ENCODE measurements around the gene OSBPL3. TPM values are rescaled to one million over a fixed set of nuclear protein-coding genes. Genes with fewer than 3 reads are reported as not detected.

The OSBPL3 gene
- total RNA-seq, 1 experiment from 2014 or later, result 8.6 TPM

DNA sequence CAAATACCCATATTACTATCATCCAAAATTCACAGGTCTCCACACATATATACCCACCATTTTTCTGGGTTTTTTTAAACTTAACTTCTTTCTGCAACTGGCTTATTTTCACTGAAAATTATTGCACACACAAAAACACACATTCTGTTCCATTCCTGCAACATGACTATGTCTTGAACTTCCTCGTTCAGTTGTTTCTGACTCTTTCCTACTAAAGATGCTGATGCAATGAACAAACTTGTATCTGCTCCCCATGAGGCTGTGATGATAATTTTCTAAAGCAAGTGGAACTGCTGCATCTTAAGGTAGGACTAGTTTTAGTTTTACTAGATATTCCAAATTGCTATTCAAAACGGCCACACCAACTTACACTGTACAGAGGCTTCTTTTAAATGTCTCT is 77.7 kb downstream of the OSBPL3 start:
- Histone ChIP-seq H3K27ac (ENCODE audit: insufficient read length, low read depth, low read length) (no peak overlapping the region), H4K8ac (replicated peaks; ENCODE audit: insufficient read length, low read depth, low read length) (no peak overlapping the region), H3K9me3 (ENCODE audit: control insufficient read depth, low read depth, low read length) (no peaks in the 10 kb centered on the region), H3K4me2 (ENCODE audit: insufficient read depth, insufficient read length, low read length) (no peak overlapping the region), H3K18ac (ENCODE audit: insufficient read length, low read depth, low read length) (no peak overlapping the region), H2BK20ac (ENCODE audit: low read depth, low read length, poor library complexity, severe bottlenecking) (no peak overlapping the region), H2BK12ac (ENCODE audit: insufficient read length, low read depth, low read length) (no peak overlapping the region), H4K91ac (ENCODE audit: insufficient read length, low read depth, low read length) (no peak overlapping the region), H3K27me3 (ENCODE audit: insufficient read depth, low read length) (no peaks in the 10 kb centered on the region), H3K4me1 (ENCODE audit: insufficient read depth, low read length) (no peaks in the 10 kb centered on the region), H3K9ac (ENCODE audit: extremely low read depth, insufficient read length, low read length) (no peak overlapping the region), H2BK120ac (ENCODE audit: low read depth, low read length, poor library complexity, severe bottlenecking) (no peak overlapping the region), H2AK5ac (ENCODE audit: insufficient read length, low read length) (no peak overlapping the region), H2BK15ac (ENCODE audit: low read depth, low read length) (no peak overlapping the region), H3K79me1 (ENCODE audit: insufficient read depth, low read depth, low read length, poor library complexity, severe bottlenecking) (no peaks in the 10 kb centered on the region), H3K14ac (ENCODE audit: insufficient read depth, low read length) (no peak overlapping the region), H2AFZ (ENCODE audit: low read length) (no peak overlapping the region), H2BK5ac (ENCODE audit: insufficient read length, low read length) (no peak overlapping the region), H3T11ph (ENCODE audit: low read length) (no peak overlapping the region), H3K79me2 (ENCODE audit: insufficient read depth, low read length) (0 out of 2 replicates have a peak, but pooled peaks cover 2% of the 10 kb centered on the region), H3K4ac (ENCODE audit: low read depth, low read length) (no peak overlapping the region), H3K23ac (ENCODE audit: insufficient read length, low read depth, low read length) (no peak overlapping the region), H3K56ac (ENCODE audit: insufficient read length, low read depth, low read length) (no peak overlapping the region), H3K23me2 (ENCODE audit: insufficient read length, low read depth, low read length, poor library complexity, severe bottlenecking) (no peaks in the 10 kb centered on the region), H4K20me1 (ENCODE audit: control insufficient read depth, insufficient read depth, insufficient read length) (no peaks in the 10 kb centered on the region), H4K5ac (ENCODE audit: insufficient read length, low read depth, low read length) (no peak overlapping the region)
- no peak for DNase-seq
- Mint-ChIP-seq H3K36me3 (ENCODE audit: insufficient read depth in 1 of 3, low read depth in 3 of 3) (no peaks in the 10 kb centered on the region), H3K27ac (no peak overlapping the region), H3K27me3 (ENCODE audit: low read depth) (no peaks in the 10 kb centered on the region), H3K4me1 (peaks cover 0 to 3% of the 10 kb centered on the region in 2 experiments; a peak in 2 of 4 replicates), H3K4me3 (no peak overlapping the region), H3K9me3 (no peaks in the 10 kb centered on the region)
- TF ChIP-seq, protein P1, sequence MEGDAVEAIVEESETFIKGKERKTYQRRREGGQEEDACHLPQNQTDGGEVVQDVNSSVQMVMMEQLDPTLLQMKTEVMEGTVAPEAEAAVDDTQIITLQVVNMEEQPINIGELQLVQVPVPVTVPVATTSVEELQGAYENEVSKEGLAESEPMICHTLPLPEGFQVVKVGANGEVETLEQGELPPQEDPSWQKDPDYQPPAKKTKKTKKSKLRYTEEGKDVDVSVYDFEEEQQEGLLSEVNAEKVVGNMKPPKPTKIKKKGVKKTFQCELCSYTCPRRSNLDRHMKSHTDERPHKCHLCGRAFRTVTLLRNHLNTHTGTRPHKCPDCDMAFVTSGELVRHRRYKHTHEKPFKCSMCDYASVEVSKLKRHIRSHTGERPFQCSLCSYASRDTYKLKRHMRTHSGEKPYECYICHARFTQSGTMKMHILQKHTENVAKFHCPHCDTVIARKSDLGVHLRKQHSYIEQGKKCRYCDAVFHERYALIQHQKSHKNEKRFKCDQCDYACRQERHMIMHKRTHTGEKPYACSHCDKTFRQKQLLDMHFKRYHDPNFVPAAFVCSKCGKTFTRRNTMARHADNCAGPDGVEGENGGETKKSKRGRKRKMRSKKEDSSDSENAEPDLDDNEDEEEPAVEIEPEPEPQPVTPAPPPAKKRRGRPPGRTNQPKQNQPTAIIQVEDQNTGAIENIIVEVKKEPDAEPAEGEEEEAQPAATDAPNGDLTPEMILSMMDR (conservative IDR thresholded peaks at IDR 0.05), result no peak
- no CpG with 5 or more reads among the region's 2 CpGs for WGBS (ENCODE audit: extremely low coverage, insufficient read length, low lambda C conversion rate)

All from H9 (cell line).